OCI-LY3 (cell line): ENCODE measurements around the gene NAA25.

Experiments
- H2AFZ ChIP-seq: fragments of 200-600, 300-600 bp; shearing (Covaris generic); 2 replicates; pipeline ENCODE4 v1.6.0; 2014; ENCODE audit warnings: antibody characterized with exemption, low read depth, low read length
- H3K27ac ChIP-seq: fragments of 200-600, 300-600 bp; sonication (generic); 2 replicates; pipeline ENCODE4 v1.5.1; 2014; ENCODE audit warnings: mild to moderate bottlenecking, low read length, moderate library complexity, mixed read lengths
- H3K27me3 ChIP-seq: fragments of 200-600, 300-600 bp; sonication (generic); 2 replicates; pipeline ENCODE4 v1.6.1; 2014; ENCODE audit warnings: low read depth, low read length, mixed read lengths
- H3K36me3 ChIP-seq: fragments of 200-600, 300-600 bp; sonication (generic); replicated peaks from 2 replicates; pipeline ENCODE3; 2014; ENCODE audit warnings: low read depth, low read length, mixed read lengths
- H3K4me1 ChIP-seq: fragments of 300-600, 200-600 bp; sonication (generic); 2 replicates; pipeline ENCODE4 v1.6.1; 2014; ENCODE audit warnings: low read length, mixed read lengths
- H3K4me2 ChIP-seq: fragments of 200-600, 300-600 bp; sonication (generic); 2 replicates; pipeline ENCODE4 v1.6.1; 2014; ENCODE audit warnings: low read length, mixed read lengths
- H3K4me3 ChIP-seq: fragments of 300-600, 200-600 bp; sonication (generic); 2 replicates; pipeline ENCODE4 v1.5.1; 2014; ENCODE audit warnings: antibody characterized with exemption, mild to moderate bottlenecking, low read length, moderate library complexity
- H3K79me2 ChIP-seq: fragments of 300-600, 200-600 bp; shearing (Covaris generic); 2 replicates; pipeline ENCODE4 v1.6.1; 2014; ENCODE audit warnings: mild to moderate bottlenecking, low read length, mixed read lengths
- H3K9ac ChIP-seq: fragments of 300-600, 200-600 bp; shearing (Covaris generic); 2 replicates; pipeline ENCODE4 v1.6.0; 2014; ENCODE audit warnings: mild to moderate bottlenecking, low read length, moderate library complexity
- H3K9me3 ChIP-seq: fragments of 200-600, 300-600 bp; shearing (Covaris generic); 2 replicates; pipeline ENCODE4 v1.6.1; 2014; ENCODE audit warnings: low read length, mixed read lengths; ENCODE audit not compliant: insufficient read depth
- H4K20me1 ChIP-seq: fragments of 200-600, 300-600 bp; sonication (generic); 2 replicates; pipeline ENCODE4 v1.6.1; 2016; ENCODE audit warnings: low read length, mixed read lengths; ENCODE audit not compliant: insufficient read depth
- EZH2phosphoT487 ChIP-seq: fragments of 200-600 bp; shearing (Covaris generic); IDR thresholded peaks from 2 replicates; pipeline ENCODE4 v1.6.1; 2018; ENCODE audit warnings: antibody characterized with exemption, mixed run types, low read depth
- TF ChIP-seq, protein P1 (sequence below): fragments of 200-600, 300-600 bp; sonication (generic); IDR thresholded peaks from 2 replicates; pipeline ENCODE4 v1.5.1; 2014; ENCODE audit warnings: antibody characterized with exemption, low read length, low read depth

Gene NAA25

DNA sequence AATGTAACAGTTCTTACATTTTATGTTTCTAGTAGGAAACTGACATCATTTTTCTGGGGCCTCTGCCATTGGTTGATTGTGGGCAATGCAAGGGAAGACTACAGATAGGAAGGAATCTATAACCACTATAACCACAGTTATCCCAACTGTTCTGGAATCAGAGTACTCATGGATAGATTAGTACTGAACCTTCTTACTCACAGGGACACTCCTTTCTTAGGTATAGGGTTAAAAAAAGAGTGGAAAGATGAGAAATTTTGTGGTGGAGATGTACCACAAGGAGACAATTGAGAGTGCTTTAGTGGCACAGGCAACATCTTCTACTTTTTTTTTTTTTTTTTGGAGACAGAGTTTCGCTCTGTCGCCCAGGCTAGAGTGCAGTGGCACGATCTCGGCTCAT lies 116.6 kb downstream of the NAA25 start:
- peaks cover 2% of the 10 kb centered on the region for H3K36me3 ChIP-seq
- H3K4me1 ChIP-seq = peaks cover 38% of the 10 kb centered on the region
- peaks cover 13% of the 10 kb centered on the region for H4K20me1 ChIP-seq
- no peak overlapping the region for H3K9ac ChIP-seq
- no peaks in the 10 kb centered on the region for H3K9me3 ChIP-seq
- H3K79me2 ChIP-seq = no peaks in the 10 kb centered on the region
- peak overlapping the region; percentile 61 for H3K4me2 ChIP-seq
- no peak overlapping the region for H3K27ac ChIP-seq
- peaks cover 16% of the 10 kb centered on the region for H3K27me3 ChIP-seq
- H3K4me3 ChIP-seq = peak overlapping the region; percentile 40
- no peak for TF ChIP-seq EZH2phosphoT487
- TF ChIP-seq, protein P1, sequence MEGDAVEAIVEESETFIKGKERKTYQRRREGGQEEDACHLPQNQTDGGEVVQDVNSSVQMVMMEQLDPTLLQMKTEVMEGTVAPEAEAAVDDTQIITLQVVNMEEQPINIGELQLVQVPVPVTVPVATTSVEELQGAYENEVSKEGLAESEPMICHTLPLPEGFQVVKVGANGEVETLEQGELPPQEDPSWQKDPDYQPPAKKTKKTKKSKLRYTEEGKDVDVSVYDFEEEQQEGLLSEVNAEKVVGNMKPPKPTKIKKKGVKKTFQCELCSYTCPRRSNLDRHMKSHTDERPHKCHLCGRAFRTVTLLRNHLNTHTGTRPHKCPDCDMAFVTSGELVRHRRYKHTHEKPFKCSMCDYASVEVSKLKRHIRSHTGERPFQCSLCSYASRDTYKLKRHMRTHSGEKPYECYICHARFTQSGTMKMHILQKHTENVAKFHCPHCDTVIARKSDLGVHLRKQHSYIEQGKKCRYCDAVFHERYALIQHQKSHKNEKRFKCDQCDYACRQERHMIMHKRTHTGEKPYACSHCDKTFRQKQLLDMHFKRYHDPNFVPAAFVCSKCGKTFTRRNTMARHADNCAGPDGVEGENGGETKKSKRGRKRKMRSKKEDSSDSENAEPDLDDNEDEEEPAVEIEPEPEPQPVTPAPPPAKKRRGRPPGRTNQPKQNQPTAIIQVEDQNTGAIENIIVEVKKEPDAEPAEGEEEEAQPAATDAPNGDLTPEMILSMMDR = no peak
- H2AFZ ChIP-seq = no peak overlapping the region

DNA sequence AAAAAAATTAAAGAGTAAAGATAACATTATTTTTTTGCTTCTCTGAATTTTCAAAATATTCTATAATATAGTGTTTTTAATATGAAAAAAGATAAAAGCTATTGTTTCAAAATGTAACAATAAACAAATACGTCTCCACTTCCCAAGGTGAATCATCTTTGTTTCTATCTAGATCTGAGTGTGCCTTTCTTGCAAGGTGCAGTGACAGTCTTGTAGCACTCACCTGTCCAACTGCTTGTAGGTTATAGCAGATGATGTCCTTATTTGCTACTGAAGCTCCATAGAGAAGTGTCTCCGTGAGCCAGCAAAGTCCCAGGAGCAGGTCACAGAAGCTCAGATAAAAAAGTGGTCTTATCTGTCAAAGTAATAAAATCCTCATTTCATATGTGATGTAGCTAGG lies 117.0 kb downstream of the NAA25 start:
- H3K4me3 ChIP-seq = no peak overlapping the region
- H3K36me3 ChIP-seq = peaks cover 2% of the 10 kb centered on the region
- H3K4me2 ChIP-seq = peak overlapping the region; percentile 61
- no peaks in the 10 kb centered on the region for H3K9me3 ChIP-seq
- peaks cover 13% of the 10 kb centered on the region for H4K20me1 ChIP-seq
- no peak overlapping the region for H2AFZ ChIP-seq
- no peaks in the 10 kb centered on the region for H3K79me2 ChIP-seq
- H3K27ac ChIP-seq = no peak overlapping the region
- H3K27me3 ChIP-seq = peaks cover 16% of the 10 kb centered on the region
- TF ChIP-seq EZH2phosphoT487 = no peak
- TF ChIP-seq, protein P1 = no peak
- H3K4me1 ChIP-seq = peaks cover 38% of the 10 kb centered on the region
- no peak overlapping the region for H3K9ac ChIP-seq

DNA sequence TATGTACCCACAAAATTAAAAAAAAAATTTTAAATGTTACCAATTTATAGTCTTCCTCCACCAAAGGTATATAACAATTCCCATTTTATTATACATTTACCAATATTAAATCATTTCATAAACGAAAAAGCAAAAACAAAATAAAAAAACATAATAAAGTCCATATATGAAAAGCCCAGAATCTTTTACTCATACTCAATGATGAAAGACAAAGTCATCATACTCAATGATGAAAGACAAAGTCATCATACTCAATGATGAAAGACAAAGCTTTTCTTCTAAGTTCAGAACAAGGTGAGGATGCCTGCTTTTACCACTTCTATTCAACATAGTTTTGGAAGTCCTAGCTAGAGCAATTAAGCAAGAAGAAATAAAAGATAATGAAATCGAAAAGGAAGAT lies 123.8 kb downstream of the NAA25 start:
- H3K9ac ChIP-seq = no peak overlapping the region
- H3K4me3 ChIP-seq = no peak overlapping the region
- TF ChIP-seq, protein P1 = no peak

DNA sequence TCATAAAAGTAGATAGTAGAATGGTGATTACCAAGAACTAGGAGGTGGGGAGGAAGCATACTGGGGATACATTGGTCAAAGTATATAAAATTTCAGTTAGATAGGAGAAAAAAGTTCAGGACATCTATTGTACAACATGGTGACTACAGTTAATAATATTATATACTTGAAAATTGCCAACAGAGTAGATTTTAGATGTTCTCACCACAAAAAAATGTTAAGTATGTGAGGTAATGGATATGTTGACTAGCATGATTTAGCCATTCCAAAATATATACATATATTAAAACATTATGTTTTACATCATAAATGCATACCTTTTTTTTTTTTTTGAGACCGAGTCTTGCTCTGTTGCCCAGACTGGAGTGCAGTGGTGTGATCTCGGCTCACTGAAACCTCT lies 126.6 kb downstream of the NAA25 start:
- Histone ChIP-seq H2AFZ (no peak overlapping the region), H3K4me1 (no peaks in the 10 kb centered on the region), H3K27me3 (no peaks in the 10 kb centered on the region), H4K20me1 (no peaks in the 10 kb centered on the region), H3K27ac (no peak overlapping the region), H3K4me2 (no peak overlapping the region), H3K4me3 (no peak overlapping the region), H3K36me3 (no peaks in the 10 kb centered on the region), H3K9me3 (no peaks in the 10 kb centered on the region), H3K79me2 (no peaks in the 10 kb centered on the region), H3K9ac (no peak overlapping the region)
- TF ChIP-seq, protein P1 = no peak
- no peak for TF ChIP-seq EZH2phosphoT487

More for the DNA sequence above, 123.8 kb downstream of the NAA25 start:
- H3K36me3 ChIP-seq = no peaks in the 10 kb centered on the region
- no peaks in the 10 kb centered on the region for H3K9me3 ChIP-seq
- no peak overlapping the region for H3K4me2 ChIP-seq
- no peaks in the 10 kb centered on the region for H3K27me3 ChIP-seq
- H3K4me1 ChIP-seq = no peaks in the 10 kb centered on the region
- no peak overlapping the region for H3K27ac ChIP-seq
- H2AFZ ChIP-seq = no peak overlapping the region
- no peaks in the 10 kb centered on the region for H4K20me1 ChIP-seq
- H3K79me2 ChIP-seq = no peaks in the 10 kb centered on the region
